ENCODE data around the gene PSMG4.

PSMG4 gene, protein sequence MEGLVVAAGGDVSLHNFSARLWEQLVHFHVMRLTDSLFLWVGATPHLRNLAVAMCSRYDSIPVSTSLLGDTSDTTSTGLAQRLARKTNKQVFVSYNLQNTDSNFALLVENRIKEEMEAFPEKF

DNA sequence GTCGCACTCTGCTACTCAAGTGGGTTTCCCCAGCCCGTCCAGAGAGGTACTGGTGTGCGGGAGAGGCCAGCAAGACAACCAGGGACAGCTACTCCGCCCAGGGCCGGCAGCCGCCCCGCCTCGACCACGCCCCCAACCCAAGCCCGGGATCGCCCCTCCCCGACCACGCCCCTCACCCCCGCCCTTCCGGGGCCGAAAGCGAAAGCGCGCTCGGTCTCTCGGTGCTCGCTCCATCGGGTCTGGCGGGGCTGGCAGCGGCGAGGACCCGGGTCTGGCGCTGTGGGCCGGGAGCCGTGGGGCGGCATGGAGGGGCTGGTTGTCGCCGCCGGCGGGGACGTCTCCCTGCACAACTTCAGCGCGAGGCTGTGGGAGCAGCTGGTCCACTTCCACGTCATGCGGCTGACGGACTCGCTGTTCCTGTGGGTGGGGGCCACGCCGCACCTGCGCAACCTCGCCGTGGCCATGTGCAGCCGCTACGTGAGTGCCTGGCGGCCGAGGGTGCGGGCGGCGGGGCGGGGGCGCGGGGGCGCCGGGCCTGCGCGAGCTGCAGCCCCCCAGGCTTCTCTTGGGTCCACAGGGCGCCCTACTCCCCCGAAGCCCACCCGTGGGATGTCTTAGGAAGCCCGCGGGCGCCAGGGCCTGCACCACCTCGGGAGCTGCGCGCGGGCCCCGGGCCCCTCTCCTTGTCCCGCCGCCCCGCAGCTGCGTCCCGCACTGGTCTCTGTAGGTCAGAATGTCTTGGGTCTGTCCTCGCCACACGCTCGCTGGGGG is at the start of gene PSMG4:
TSS of gene PSMG4 (plus strand) at position 228 of the 771 bp plus-strand sequence. CDS start at position 304, 76 bp downstream.
- DNase-seq = peak; percentile 99

DNA sequence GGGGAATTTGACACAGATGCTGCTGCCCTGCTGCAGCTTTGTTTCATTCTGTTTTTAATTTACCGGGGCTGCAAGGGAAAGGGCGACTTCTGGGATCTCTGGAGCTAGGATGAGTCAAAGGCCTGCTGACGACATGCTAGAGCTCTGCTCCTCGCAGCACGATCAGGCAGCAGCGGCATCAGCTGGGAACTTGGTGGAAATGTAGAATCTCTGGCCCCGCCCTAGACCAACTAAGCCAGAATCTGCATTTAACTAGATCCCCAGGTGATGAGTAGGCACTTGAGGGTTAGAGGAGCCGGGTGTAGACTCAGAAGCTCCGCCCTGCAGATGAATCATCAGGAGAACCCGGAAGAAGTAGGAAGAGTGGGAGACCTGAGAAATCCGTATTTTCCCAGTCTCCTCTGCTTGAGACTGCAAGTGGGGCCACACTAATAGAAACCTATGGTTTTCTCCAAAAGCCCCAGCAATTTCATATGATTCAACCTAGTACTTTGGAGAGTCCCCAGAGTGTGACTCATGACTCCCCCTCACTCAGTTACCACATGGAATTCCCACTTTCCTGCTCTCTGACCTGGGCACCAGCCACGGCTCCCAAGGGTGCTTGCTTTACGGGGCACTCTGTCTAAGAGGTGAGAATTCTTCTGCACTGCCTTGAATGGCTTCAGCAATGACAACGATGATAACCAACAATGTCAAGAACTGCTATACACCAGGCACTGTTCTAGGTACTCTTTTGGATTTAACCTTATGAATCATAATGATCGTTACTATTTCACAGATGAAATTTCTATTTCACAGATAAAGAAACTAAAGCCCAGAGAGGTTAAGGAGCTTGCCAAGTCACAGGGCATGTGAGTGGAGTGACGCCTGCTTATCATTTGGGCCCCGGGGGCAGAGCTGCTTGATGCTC is 49.4 kb upstream of the PSMG4 start:
- peak; percentile 80 for DNase-seq

DNA sequence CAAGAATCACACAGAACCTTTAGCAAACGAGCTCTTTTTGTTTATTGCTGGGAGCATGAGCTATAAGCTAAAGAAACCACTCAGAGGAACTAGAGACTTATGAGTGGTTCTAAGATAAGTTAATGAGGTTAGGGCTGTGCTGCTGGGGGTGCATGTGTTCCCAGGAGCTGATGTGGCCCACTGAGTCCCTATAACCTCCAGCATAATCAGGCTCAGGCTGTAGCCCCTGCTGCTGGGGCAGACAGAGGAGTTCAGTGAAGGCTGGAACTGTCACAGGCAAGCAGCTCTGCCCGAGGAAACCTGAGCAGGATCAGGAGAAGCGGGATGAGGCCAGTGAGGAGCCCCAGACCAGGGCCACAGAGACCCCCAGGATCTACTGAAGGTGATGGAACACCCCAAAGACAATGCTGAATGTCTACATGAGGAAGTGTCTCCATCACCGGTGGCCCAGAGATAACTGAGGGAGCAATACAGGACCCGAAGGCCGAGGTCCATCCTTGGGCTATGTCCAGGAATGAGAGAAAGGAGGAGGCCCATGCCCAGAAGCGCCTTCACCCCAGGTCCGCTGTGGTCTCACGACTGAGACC is 48.6 kb upstream of the PSMG4 start:
- DNase-seq = no peak

DNA sequence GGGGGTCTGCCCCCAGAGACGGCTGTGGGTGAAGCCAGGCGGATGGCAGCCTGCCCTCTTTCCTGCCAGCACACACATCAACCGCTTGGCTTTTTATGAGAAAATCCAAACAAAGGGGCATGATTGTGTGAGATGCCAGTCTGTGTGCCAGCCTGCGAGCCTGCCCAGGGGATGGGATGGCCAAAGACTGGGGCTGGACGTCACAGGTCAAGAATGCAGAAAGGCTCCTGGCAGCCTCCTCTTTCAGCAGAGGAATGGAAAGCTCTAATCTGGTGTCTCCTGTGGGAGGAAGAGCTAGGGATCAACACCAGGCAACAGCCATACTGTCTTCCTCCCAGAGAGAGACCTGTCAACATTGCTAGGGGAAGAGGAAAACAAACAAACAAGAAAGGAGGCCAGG is 47.1 kb upstream of the PSMG4 start:
- no peak for DNase-seq

DNA sequence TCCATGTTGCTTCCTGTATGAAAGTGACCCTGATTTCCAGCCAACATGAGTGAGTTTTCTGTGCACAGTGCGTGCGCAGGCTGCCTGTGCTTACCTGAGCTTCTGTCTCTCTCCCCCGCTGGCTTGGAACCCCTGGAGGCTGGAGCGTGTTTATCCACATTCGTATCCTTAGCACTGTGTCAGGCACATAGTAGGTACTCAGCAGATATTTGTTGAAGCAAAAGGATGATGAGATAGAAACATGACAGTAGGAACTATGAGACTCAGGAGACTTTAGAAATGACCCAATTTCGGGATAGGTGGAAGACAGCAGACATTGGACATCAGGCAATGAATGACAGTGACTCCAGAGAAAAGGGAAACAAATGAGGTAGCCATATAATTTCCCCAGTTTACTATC is 46.5 kb upstream of the PSMG4 start:
- no peak for DNase-seq

DNA sequence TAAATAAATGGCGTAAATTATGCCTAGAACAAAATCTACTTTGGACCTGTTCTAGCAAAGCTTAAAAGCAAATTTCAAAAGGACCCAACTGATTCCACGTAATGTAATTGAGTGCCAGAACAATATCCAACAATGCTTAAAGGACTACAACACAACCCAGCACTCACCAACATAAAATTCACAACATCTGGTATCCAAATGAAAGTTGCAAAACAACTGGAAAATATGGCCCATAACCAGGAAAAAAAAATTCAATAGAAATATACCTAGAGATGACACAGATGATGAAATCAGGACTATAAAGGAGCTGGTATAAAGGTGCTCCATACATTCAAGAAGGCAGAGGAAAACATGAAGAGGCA is 45.4 kb upstream of the PSMG4 start:
- no peak for DNase-seq

DNA sequence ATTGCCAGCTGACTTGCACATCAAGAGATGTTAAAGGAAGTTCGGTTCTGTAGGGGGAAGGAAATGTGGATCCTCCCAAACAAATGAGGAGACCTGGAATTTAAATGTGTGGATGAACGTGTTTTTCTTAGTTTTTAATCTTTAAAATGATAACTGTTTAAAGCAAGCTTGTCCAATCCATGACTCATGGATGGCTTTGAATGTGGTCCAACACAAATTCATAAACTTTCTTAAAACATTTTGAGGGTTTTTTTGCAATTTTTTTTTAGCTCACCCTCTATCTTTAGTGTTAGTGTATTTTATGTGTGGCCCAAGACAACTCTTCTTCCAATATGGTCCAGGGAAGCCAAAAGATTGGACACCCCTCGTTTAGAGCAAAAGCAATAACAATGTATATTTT is 43.8 kb upstream of the PSMG4 start:
- no peak for DNase-seq

DNA sequence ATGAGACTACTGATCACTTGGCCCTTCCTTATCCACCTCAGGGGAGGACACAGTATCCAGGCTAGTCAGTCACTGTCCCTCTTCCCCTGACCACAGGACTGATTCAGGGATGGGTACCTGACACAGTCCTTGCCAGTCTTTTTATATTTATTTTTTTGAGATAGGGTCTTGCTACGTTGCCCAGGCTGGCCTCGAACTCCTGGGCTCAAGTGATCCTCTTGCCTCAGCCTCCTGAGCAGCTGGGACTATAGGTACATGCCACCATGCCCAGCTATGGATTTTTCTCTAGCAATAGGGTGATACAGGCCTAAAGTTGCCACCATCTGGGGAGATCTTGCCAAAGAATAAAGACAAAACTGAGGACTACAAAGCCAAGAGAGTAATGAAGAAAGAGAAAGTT is 41.5 kb upstream of the PSMG4 start:
- no peak for DNase-seq

DNA sequence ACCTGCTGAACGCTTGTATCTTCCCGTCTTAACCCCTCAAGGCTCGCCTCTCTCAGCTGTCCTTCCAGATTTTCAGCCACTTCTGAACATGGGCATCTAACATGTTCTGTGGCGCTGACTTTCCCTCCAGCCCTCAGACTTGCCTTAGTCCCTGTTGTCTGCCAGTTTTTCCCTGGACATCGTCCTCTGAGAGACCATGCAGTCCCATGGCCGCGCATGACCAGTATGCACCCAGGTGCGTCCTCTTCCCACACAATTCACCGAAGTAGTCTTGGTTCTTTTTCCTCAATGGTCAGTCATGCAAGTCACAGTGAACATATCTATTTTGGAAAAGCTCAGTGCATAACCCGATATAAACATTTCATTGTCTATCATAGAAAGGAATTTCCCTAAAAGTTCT is 40.5 kb upstream of the PSMG4 start:
- no peak for DNase-seq

DNA sequence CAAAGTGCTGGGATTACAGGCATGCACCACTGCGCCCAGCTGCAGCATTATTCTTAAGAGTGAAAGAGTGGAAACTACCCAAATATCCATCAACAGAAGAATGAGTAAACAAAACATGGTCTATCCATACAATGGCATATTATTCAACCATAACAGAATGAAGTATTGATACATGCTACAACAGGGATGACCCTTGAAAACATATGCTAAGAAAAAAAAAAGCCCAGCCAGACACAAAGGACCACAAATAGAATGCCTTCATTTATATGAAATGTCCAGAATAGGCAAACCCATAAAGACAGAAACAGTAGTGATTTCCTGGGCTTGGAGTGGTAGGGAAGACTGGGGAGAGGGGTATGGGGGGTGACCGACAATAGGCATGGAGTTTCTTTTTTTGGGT is 38.4 kb upstream of the PSMG4 start:
- DNase-seq = no peak

DNA sequence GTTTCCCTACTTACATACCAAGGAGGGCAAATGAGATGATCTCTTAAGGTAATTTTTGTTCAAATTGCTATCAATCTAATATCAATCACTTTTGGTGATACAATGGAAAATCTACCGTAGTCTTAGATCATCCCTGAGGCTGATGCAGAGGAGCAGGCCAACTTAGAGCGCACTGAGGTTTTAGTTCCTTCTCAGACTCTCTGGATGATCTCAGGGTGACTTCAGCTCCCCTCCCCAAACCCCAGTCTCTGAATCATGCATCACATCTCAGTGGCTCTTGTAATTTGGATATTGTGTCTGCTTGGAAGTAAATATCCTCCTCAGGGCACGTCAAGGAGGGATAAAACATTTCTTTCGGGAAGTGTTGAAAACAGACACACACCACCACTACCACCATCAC is 37.2 kb upstream of the PSMG4 start:
- DNase-seq = no peak

DNA sequence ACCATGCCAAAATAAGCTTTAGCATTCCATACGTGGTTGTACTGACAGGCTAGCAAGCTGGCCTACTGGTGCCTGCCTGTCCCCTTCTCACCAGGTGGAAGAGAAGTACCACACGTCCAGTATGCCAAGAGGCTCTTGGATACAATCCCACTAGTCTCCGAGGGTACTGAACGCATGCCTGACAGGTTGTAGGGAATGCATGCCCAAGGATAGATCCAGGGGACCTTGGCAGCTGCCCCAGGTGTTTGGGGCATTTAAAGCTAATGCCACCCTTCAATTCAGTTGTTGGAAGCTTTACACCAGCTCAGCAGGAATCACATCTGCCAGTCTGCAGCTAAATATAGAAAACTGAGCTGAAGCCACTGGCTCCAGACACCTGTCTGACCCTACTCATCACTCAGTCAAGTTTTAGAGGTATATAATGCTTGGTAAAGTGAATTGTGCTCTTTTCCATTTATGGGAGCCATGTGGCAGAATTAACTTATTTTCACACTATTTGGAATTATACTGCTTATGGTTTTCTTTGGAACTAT is 36.2 kb upstream of the PSMG4 start:
- DNase-seq = no peak

DNA sequence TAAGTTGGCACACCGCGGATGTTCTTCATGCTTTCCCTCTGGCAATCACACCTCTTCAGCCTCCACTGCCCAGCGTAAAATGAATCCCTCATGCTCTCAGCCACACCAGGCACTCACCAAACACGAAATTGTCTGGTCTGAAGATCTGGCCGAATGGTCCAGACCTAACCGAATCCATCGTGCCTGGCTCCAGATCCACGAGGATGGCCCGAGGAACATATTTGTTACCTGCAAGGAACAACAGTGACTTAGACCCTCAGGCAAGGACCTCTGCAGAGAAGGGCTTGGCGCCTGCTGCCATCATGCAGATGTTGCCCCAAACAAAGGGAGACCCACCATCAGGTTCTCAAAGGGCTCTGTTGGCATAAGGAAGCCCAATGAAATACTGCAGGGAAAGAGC is 32.7 kb upstream of the PSMG4 start:
- no peak for DNase-seq

DNA sequence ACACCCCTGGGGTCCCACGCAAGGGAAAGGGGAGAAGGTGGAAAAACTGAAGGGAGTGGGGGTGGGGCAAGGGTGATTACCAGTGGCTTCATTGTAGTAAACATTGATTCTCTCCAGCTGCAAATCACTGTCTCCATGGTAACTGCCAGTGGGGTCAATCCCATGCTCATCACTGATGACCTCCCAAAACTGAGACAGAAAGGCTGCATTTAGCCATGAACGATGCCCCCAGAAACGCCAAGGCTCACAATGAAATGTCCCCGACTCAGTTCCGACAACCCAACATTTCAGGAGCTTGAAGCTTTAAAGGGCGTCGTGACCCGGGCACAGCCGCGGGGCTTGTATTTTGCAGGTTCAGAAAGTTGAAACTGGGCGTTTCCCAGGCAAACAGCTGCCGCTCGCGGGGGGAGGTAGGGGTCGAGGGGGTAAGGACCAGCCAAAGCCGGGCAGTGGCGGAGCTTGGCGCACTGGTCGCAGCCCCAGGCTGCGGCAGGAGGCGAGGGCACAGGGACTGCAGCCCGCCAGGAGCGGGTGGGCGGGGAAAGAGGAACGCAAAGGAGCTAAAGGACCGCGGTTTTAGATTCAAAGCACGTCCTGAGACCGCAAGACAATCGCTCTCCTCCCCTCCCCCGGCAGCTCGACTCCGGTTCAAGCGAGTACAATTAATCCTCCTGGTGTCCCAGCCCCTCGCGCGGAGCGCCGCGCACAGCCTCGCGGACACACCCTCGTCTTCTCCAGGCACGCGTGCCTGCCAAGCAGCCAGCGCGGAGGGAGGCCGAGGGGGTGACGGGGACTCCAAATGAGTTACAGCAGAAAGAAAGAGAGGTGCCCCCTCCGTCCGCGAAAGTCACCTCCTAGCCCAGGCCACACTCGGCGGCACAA is 32.0 kb upstream of the PSMG4 start:
- DNase-seq = peak; percentile 72

DNA sequence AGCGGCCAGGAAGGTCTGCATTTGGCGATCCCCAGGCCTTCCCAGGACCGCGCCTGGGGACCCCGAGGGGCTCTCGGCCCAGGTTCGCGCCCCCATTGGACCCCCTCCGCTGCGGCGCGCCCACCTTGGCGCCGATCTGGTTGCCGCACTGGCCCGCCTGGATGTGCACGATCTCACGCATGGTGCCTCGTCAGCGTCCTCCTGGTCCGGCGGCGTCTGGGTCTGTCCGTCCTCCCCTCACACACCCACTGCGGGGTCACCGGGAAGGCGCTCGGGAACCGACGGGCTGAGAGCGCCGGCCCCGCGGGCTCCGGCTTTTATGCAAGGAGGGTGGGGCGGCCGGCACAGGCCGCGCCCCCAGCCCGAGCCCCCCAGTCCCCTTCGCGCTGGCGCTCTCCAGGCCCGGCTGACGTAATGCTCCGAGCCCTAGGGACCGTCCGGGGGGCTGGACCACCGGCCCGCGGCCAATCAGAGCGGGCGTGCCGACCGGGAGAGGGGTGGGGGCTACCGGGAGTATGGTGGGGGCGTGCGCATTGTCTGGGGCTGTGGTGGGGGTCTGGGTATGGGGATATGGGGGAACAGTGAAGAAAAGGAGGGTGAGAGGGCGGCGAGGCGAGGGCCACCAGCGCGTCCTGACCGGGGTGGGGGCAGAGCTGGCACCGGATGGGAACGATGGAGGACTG is 31.2 kb upstream of the PSMG4 start, which contains the start of gene TUBB2B:
TSS of gene TUBB2B (minus strand) at position 291 of the 683 bp plus-strand sequence. CDS start at position 181, 110 bp downstream.
- no peak for DNase-seq

DNA sequence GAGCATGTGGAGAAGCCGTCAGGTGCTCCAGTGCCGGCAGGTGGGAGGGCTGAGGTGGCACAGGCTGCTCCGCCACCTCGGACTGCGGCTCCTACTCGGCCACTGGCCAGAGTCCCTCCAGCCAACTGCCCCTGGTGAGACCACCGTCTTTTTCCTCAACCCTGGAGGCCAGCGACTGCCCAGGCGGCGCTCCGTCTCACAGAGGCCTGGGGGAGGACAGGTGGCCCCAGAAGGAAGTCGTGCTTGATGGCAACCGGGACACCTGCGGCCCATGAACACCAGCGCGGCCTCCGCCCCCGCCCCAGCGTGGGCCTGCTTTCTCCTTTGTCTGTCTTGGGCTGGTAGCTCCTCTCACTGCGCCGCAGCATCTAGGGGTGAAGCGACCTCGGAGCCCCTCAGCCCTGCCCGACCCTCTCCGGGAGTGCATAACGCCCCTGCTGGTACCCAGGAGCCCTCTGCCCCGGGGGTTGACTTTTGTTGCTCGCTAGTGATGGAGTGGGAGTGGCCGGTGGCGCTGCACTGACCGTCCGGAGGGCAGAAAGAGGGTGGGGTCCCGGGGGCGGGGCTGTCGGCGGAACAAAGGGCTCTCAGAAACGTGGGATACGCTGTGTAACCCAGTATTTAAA is 30.6 kb upstream of the PSMG4 start:
- DNase-seq = peak; percentile 72

DNA sequence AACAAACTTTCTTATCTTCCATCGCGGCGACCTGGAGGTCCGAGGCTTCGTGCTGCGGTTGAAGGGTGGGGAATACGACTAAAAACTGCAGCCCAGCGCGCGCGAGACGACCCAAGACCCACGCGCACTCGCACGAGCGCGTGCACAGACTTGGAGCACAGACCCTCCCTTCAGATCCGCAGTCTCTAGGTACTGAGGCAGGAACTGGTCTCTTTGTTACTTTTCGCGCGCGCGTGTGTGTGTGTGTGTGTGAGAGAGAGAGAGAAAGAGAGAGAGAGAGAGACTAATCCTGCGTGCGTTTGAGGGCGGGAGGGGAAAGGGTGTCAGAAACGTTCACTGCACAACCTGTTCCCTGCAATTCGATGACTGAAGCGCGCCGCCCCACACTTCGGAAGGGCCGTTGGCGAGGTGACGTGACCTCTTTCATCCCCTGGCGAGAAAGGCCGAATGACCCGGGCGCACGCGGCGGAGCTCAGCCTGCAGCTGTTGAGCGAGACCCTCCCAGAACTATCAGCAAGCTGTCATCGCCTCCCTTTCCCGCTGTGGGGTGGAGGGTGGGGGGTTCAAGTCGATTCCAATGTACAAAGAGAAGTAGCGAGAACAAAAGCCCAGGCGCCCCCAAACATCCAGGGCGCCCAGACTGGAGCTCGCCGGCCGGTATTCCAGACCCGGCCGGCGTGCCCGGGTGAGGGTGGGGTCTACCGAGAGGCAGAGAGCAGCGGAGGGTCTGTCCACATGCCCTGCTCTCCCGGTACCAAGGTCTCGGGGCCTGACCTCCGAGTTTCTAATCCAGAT is 29.8 kb upstream of the PSMG4 start:
- DNase-seq = peak; percentile 69

DNA sequence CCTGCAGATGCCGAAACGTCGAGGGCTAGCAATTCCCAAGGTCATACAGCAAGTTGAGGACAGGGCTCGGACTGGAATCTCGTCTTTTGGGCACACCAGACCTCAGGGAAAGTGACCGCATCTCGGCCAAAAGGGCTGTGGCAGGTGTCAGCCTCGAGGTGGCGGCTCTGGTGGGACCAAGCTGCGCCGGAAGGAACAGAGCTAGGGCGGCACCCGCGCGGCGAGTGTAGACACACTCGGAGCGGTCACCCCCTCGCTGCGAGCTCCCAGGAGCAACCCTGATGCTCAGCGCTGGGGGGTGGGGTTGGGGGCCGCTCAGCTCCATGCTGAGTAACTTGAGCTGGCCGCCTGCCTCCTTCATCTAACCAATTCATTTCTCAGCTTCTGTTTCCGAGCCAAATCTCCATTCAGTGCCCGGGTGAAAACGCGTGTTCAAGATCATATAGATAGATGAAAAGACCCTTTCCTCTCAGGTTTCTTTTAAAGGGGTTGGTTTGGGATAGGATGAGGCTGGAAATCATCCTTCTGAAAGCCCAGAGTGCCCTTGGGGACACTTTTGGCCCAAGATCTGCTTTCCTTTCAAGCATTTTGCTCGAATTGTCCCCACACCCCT is 29.1 kb upstream of the PSMG4 start:
- DNase-seq = peak; percentile 72

DNA sequence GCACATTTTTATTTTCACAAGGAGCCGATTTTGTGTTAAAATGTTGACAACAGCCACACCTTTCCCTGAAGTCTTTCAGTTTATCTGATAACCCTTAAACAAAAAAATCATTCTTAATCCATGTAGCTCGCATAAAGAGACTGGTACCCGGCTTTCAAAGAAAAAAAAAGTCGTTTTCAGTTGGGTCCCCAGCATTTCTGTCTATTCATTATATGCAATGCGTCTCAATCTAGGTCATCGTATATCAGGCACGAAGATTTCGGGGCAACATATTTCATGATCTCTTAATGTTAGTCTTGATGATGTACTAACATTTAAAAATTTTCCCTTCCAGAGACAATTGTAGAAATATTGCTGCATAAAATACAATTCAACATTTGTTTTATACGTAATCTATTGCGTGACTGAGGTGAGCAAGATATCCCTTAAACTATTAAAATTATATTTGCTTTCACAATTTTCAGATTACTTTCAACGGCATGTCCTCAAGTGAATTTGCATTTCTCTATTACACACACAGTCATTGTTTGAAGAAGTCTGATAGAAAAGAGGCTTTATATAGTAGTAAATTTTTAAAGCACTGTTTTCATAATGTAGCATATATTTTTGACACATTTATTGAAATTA is 28.4 kb upstream of the PSMG4 start:
- no peak for DNase-seq
